NT2/D1 (cell line): Measurements from ENCODE around the gene DMD.

ENCODE experiments used
- DNase-seq: peaks from one replicate; pipeline ENCODE4 v3.0.0-alpha.2; 2011; ENCODE audit warnings: low read depth, low spot score
- H3K27me3 ChIP-seq: 2 replicates; pipeline ENCODE4 v1.6.0; 2011; ENCODE audit warnings: mild to moderate bottlenecking; ENCODE audit not compliant: insufficient read length, insufficient read depth
- H3K36me3 ChIP-seq: 2 replicates; pipeline ENCODE4 v1.6.1; 2011; ENCODE audit warnings: mild to moderate bottlenecking, low read length, mixed read lengths; ENCODE audit not compliant: insufficient read depth, insufficient read length
- H3K4me1 ChIP-seq: 2 replicates; pipeline ENCODE4 v1.5.1; 2011; ENCODE audit not compliant: insufficient read depth, insufficient read length
- H3K4me3 ChIP-seq: 2 replicates; pipeline ENCODE4 v1.5.1; 2011; ENCODE audit warnings: low read depth; ENCODE audit not compliant: insufficient read length
- H3K9ac ChIP-seq: 2 replicates; pipeline ENCODE4 v1.6.0; 2011; ENCODE audit warnings: low read depth; ENCODE audit not compliant: insufficient read length
- H3K9me3 ChIP-seq: 2 replicates; pipeline ENCODE4 v1.5.1; 2011; ENCODE audit warnings: mild to moderate bottlenecking, low read length; ENCODE audit not compliant: insufficient read depth
- SUZ12 ChIP-seq: IDR thresholded peaks from 2 replicates; pipeline ENCODE4 v1.6.1; 2011; ENCODE audit not compliant: insufficient read length, insufficient read depth; ENCODE audit errors: extremely low read depth
- YY1 ChIP-seq: IDR thresholded peaks from 2 replicates; pipeline ENCODE4 v1.6.1; 2011; ENCODE audit not compliant: insufficient read length, insufficient read depth
- ZNF274 ChIP-seq: IDR thresholded peaks from 2 replicates; pipeline ENCODE4 v1.6.1; 2011; ENCODE audit warnings: mild to moderate bottlenecking, low read depth, low read length

The DMD gene

DNA sequence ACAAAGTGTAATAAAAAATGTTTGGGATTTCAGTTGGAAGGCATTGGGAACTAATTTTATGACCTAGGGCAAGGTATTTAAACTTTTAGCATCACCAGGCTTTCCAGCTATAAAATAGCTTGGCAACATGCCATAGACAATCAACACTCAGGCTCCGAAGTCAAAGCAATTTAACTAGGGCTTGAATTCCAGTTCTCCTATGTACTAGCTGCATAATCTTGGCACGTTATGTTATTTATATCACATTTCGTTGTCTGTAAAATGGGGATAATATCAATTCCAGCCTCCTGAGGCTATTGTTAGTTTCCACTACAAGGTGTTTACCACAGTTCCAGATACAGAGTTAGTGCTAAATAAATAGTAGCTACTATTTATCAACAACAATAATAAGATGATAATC, 78.8 kb downstream of the DMD start:
- no peaks in the 10 kb centered on the region for H3K36me3 ChIP-seq
- H3K9me3 ChIP-seq = no peaks in the 10 kb centered on the region
- H3K9ac ChIP-seq = no peak overlapping the region
- H3K4me3 ChIP-seq = no peak overlapping the region
- TF ChIP-seq SUZ12 = no peak
- TF ChIP-seq ZNF274 = no peak
- TF ChIP-seq YY1 = no peak
- DNase-seq = no peak
- H3K27me3 ChIP-seq = no peaks in the 10 kb centered on the region
- no peaks in the 10 kb centered on the region for H3K4me1 ChIP-seq

DNA sequence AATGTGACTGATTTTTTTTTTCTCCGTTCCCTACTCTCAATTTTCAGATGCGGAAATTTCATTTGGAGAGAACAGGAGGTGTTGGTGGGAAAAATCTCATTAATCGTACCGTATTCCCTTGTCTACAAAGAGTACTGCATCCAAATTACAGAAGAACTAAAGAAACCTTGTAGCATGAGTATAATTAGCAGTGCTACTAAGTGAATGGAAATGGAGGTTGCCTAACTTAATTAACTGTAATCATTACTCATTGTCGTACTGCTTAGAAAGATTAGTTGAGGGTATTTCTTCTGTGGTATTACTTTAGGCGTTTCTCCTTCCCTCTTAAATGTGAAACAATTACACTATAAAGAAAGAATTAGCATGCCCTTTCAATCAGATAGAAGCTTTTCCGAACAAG, 81.7 kb downstream of the DMD start:
- Histone ChIP-seq H3K4me3 (no peak overlapping the region), H3K27me3 (no peaks in the 10 kb centered on the region), H3K36me3 (no peaks in the 10 kb centered on the region), H3K9ac (no peak overlapping the region), H3K9me3 (no peaks in the 10 kb centered on the region), H3K4me1 (no peaks in the 10 kb centered on the region)
- no peak for TF ChIP-seq YY1
- no peak for TF ChIP-seq ZNF274
- no peak for TF ChIP-seq SUZ12
- no peak for DNase-seq

DNA sequence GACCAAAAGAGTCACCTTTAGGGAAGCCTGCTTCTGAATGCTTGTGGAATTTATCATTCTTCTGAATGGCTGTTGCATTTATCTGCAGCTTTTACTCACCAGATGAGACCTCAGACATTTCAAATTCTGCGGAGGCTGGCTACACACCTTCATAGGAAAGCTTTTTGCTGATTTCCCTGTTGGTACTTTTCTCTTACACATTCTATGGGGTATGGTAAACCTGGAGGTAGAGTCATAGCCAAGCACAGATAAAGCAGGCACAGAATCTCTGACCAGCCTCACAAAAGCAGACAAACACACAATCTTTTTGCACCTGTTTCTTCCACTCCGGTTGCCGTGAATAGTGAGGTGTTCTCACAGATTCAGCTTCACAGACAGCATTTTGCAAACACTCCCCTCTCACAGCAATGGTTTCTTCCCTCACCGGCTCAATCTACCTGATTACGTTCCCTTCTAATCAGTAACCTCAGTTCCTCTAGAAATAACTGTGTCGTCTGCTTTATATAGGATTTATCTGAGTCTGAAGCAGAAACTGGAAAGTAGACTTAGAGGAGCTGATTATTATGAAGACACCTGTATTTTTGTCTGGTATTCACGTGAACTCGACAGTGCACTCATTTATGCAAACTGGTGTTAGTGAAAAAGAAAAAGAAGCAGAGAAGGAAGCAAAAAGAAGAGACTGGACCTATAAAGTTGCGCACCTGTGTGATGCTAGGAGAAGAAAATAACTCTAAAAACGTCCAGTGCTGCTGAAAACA, 83.1 kb downstream of the DMD start:
- Histone ChIP-seq H3K27me3 (no peaks in the 10 kb centered on the region), H3K4me3 (no peak overlapping the region), H3K9me3 (no peaks in the 10 kb centered on the region), H3K9ac (no peak overlapping the region), H3K36me3 (no peaks in the 10 kb centered on the region), H3K4me1 (no peaks in the 10 kb centered on the region)
- DNase-seq = no peak
- TF ChIP-seq ZNF274 (no peak), YY1 (no peak), SUZ12 (no peak)

DNA sequence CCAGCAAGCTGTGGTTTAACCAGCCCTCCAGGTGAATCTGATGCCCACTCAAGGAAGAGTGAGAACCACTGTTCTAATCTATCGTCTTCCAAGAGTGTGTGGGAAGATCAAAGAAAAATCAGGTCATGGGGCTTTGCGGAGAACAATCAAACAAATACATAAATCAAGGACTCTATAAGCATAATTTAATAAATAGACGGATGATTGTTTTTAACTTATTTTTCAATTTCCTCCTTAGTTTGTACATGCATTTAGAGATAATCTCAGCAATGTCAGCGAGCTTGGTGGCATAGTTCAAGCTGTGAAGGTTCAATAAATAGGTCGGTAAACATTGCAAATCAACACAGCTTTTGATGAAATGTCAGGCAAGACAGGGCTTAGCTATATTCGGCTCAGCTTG, 84.9 kb downstream of the DMD start:
- no peaks in the 10 kb centered on the region for H3K4me1 ChIP-seq
- no peaks in the 10 kb centered on the region for H3K9me3 ChIP-seq
- H3K9ac ChIP-seq = no peak overlapping the region
- no peak for DNase-seq
- H3K4me3 ChIP-seq = no peak overlapping the region
- H3K36me3 ChIP-seq = no peaks in the 10 kb centered on the region
- H3K27me3 ChIP-seq = no peaks in the 10 kb centered on the region
- no peak for TF ChIP-seq SUZ12
- no peak for TF ChIP-seq ZNF274
- TF ChIP-seq YY1 = no peak

DNA sequence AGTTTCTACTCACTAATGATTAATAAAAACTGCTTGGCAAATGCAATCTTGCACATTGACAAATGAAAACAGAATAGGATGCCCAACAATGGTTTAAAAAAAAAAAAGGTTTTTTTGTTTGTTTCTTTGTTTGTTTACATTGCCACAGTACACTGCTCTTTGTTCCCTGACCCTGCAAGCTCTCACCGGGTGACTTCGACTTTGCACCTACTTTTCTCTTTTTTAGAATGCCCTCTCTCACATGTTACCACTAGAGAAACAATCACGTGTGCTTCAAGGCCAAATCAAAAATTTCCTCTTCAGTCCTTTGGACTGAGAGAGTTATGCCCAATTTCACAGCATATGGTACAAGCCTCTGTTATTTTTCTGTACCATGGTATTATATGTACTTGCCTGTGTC, 101.5 kb downstream of the DMD start:
- DNase-seq = no peak
- Histone ChIP-seq H3K27me3 (no peaks in the 10 kb centered on the region), H3K4me1 (no peaks in the 10 kb centered on the region), H3K9ac (no peak overlapping the region), H3K36me3 (no peaks in the 10 kb centered on the region), H3K9me3 (no peaks in the 10 kb centered on the region), H3K4me3 (no peak overlapping the region)
- no peak for TF ChIP-seq YY1
- TF ChIP-seq ZNF274 = no peak

DNA sequence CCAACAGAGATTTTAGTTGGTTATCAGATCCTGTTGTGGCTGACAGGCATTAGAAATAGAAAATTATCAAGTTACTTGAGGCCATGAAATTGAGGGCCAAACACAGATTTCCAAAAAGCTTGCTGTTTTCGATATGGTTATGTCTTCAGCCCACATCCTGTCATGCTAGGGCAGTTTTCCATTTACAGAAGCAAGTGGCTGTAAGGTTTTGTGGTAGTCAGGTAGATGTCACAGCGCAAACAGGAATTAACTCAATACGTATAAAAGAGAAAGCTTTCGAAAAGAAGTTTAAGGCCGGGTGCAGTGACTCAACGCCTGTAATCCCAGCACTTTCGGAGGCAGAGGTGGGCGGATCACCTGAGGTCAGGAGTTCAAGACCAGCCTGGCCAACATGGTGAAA, 104.6 kb downstream of the DMD start:
- no peak overlapping the region for H3K9ac ChIP-seq
- no peaks in the 10 kb centered on the region for H3K27me3 ChIP-seq
- no peaks in the 10 kb centered on the region for H3K4me1 ChIP-seq
- TF ChIP-seq YY1 = no peak
- no peak for TF ChIP-seq ZNF274
- TF ChIP-seq SUZ12 = no peak
- H3K9me3 ChIP-seq = no peaks in the 10 kb centered on the region
- no peaks in the 10 kb centered on the region for H3K36me3 ChIP-seq
- no peak for DNase-seq
- H3K4me3 ChIP-seq = no peak overlapping the region

DNA sequence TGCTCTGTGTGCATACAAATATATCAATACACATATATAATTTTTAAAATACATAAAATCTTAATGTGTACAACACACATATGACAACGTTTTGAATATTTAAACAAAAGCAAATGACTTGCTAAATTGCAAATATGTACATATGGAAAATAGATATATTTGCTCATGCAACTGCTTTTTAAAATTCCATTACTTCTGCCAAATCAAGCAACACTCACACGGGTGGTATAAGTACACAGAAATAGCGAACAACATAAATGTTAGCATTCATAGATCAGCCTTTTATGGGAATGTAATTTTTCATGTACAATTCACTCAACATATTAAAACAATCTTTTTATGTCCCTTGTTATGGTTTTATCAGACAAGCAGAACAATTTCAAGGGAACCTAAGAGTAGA, 116.3 kb downstream of the DMD start:
- TF ChIP-seq SUZ12 = no peak
- no peak for TF ChIP-seq ZNF274
- TF ChIP-seq YY1 = no peak
- Histone ChIP-seq H3K36me3 (no peaks in the 10 kb centered on the region), H3K4me1 (no peaks in the 10 kb centered on the region), H3K9ac (no peak overlapping the region), H3K9me3 (peaks cover 17% of the 10 kb centered on the region), H3K27me3 (no peaks in the 10 kb centered on the region), H3K4me3 (no peak overlapping the region)
- no peak for DNase-seq

DNA sequence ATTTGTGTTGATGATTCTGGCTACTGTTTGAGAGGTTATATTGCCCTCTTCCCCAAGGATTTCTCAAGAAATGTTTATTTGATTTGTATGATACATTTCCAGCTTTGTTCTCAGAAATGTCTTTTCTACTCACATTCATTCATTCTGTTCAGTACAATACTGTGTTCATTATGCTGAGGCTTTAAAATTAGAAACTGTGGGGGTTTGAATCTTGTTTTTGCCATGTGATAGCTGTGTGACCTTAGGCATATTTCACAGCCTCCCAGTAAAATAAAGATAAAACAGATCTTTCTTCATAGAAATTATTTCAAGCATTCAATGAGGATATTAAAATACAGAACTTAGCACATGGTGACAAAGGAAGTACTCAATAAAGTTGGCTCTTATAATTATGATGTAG, 123.9 kb downstream of the DMD start:
- H3K9me3 ChIP-seq = no peaks in the 10 kb centered on the region
- no peaks in the 10 kb centered on the region for H3K4me1 ChIP-seq
- no peak overlapping the region for H3K4me3 ChIP-seq
- no peak overlapping the region for H3K9ac ChIP-seq
- DNase-seq = no peak
- TF ChIP-seq YY1 (no peak), ZNF274 (no peak), SUZ12 (no peak)
- no peaks in the 10 kb centered on the region for H3K36me3 ChIP-seq
- no peaks in the 10 kb centered on the region for H3K27me3 ChIP-seq
